Measurements from ENCODE around the gene FUT3. TPM values are rescaled to one million over a fixed set of nuclear protein-coding genes. Genes with fewer than 3 reads are reported as not detected.

Gene FUT3
- total RNA-seq, 2 donors from 2014 or later, result 1.3 TPM; not detected in 1

- Histone ChIP-seq H3K36me3 (ENCODE audit: control insufficient read depth, insufficient read depth, low read length) (no peaks in the 10 kb centered on the region), H3K27ac (ENCODE audit: low read depth, low read length) (no peak overlapping the region), H3K27me3 (ENCODE audit: control insufficient read depth, insufficient read depth, low read length, poor library complexity, severe bottlenecking) (peaks cover 19% of the 10 kb centered on the region), H3K9me3 (ENCODE audit: control insufficient read depth, low read length) (no peaks in the 10 kb centered on the region), H3K4me1 (ENCODE audit: control insufficient read depth, insufficient read depth, low read length) (no peaks in the 10 kb centered on the region), H3K4me3 (ENCODE audit: low read length) (peak overlapping the region; percentile 69), H3K9ac (ENCODE audit: extremely low read depth, low read length, poor library complexity, severe bottlenecking) (no peak overlapping the region)
- H3K4me3 Mint-ChIP-seq, result peak overlapping the region; percentile 62
- no peak overlapping the region for H3K27ac Mint-ChIP-seq
- peaks cover 31% of the 10 kb centered on the region for H3K27me3 Mint-ChIP-seq (ENCODE audit: insufficient read depth)
- peak; percentile 97 for DNase-seq
- 2 to 5% methylated on average over 8 to 46 of the region's 46 CpGs for WGBS, 2 experiments (ENCODE audit: insufficient coverage in 1 of 2, insufficient read length in 1 of 2)
- no peaks in the 10 kb centered on the region for H3K9me3 Mint-ChIP-seq
- H3K36me3 Mint-ChIP-seq (ENCODE audit: low read depth), result no peaks in the 10 kb centered on the region
- peaks cover 8% of the 10 kb centered on the region for H3K4me1 Mint-ChIP-seq
- peak; percentile 92 for TF ChIP-seq CTCF (conservative IDR thresholded peaks at IDR 0.05)
Measured at GRCh38 chr19:5805462-5806132, 45.7 kb downstream of the FUT3 start.

GRCh38 chr19:5804516-5805461 lies 46.5 kb downstream of the FUT3 start, which contains the start of gene NRTN:
TSS of gene NRTN (plus strand) at chr19:5805067. CDS start at chr19:5824166, 19,099 bp downstream.
- Histone ChIP-seq H3K27me3 (ENCODE audit: control insufficient read depth, insufficient read depth, low read length, poor library complexity, severe bottlenecking) (peaks cover 19% of the 10 kb centered on the region), H3K9ac (ENCODE audit: extremely low read depth, low read length, poor library complexity, severe bottlenecking) (no peak within 1 kb of the TSS), H3K36me3 (ENCODE audit: control insufficient read depth, insufficient read depth, low read length) (no peaks in the 10 kb centered on the region), H3K4me3 (ENCODE audit: low read length) (peak within 1 kb of the TSS; percentile 71), H3K27ac (ENCODE audit: low read depth, low read length) (no peak within 1 kb of the TSS), H3K4me1 (ENCODE audit: control insufficient read depth, insufficient read depth, low read length) (no peaks in the 10 kb centered on the region), H3K9me3 (ENCODE audit: control insufficient read depth, low read length) (no peaks in the 10 kb centered on the region)
- H3K27me3 Mint-ChIP-seq (ENCODE audit: insufficient read depth), result peaks cover 31% of the 10 kb centered on the region
- H3K36me3 Mint-ChIP-seq (ENCODE audit: low read depth), result no peaks in the 10 kb centered on the region
- peak within 1 kb of the TSS; percentile 62 for H3K4me3 Mint-ChIP-seq
- TF ChIP-seq CTCF (conservative IDR thresholded peaks at IDR 0.05), result no peak
- DNase-seq, result peak; percentile 84
- 1 to 2% methylated on average over 12 to 102 of the region's 107 CpGs for WGBS, 2 experiments (ENCODE audit: insufficient coverage in 1 of 2, insufficient read length in 1 of 2)
- peak within 1 kb of the TSS; percentile 68 for H3K27ac Mint-ChIP-seq
- no peaks in the 10 kb centered on the region for H3K9me3 Mint-ChIP-seq
- peaks cover 8% of the 10 kb centered on the region for H3K4me1 Mint-ChIP-seq

- Mint-ChIP-seq H3K4me1 (peaks cover 8% of the 10 kb centered on the region), H3K9me3 (no peaks in the 10 kb centered on the region), H3K4me3 (peak overlapping the region; percentile 54), H3K27ac (peak overlapping the region; percentile 68), H3K27me3 (ENCODE audit: insufficient read depth) (peaks cover 37% of the 10 kb centered on the region), H3K36me3 (ENCODE audit: low read depth) (no peaks in the 10 kb centered on the region)
- Histone ChIP-seq H3K27me3 (ENCODE audit: control insufficient read depth, insufficient read depth, low read length, poor library complexity, severe bottlenecking) (peaks cover 19% of the 10 kb centered on the region), H3K9me3 (ENCODE audit: control insufficient read depth, low read length) (no peaks in the 10 kb centered on the region), H3K36me3 (ENCODE audit: control insufficient read depth, insufficient read depth, low read length) (no peaks in the 10 kb centered on the region), H3K4me1 (ENCODE audit: control insufficient read depth, insufficient read depth, low read length) (no peaks in the 10 kb centered on the region), H3K9ac (ENCODE audit: extremely low read depth, low read length, poor library complexity, severe bottlenecking) (no peak overlapping the region), H3K4me3 (ENCODE audit: low read length) (peak overlapping the region; percentile 71), H3K27ac (ENCODE audit: low read depth, low read length) (no peak overlapping the region)
- peak; percentile 99 for TF ChIP-seq CTCF (conservative IDR thresholded peaks at IDR 0.05)
- WGBS, 2 experiments (ENCODE audit: insufficient coverage in 1 of 2, insufficient read length in 1 of 2), result 5 to 19% methylated on average over 13 to 54 of the region's 54 CpGs
- DNase-seq, result peak; percentile 99
Measured at GRCh38 chr19:5803752-5804515, 47.3 kb downstream of the FUT3 start.
